Esophagus (tissue), 2 donors: ENCODE results near the gene TTK. TPM values are rescaled to one million over a fixed set of nuclear protein-coding genes. Genes with fewer than 3 reads are reported as not detected.

Source experiments
- H3K27ac ChIP-seq, 2 donors: one replicate each; pipeline ENCODE4 v1.5.1; 2013; ENCODE audit warnings: low read depth in 2 of 2, mild to moderate bottlenecking in 2 of 2, inconsistent platforms in 1 of 2, low read length in 1 of 2, moderate library complexity in 1 of 2
- H3K27me3 ChIP-seq, 2 donors: one replicate each; pipeline ENCODE4 v1.6.1; 2013; ENCODE audit warnings: low read length in 2 of 2, control low read depth in 1 of 2, mild to moderate bottlenecking in 1 of 2; ENCODE audit not compliant: insufficient read depth in 2 of 2, control insufficient read depth in 1 of 2
- H3K36me3 ChIP-seq, 2 donors: one replicate each; pipeline ENCODE4 v1.6.1; 2013; ENCODE audit warnings: low read length in 1 of 2; ENCODE audit not compliant: control insufficient read depth in 2 of 2, insufficient read depth in 2 of 2
- H3K4me1 ChIP-seq, 2 donors: one replicate each; pipeline ENCODE4 v1.6.1; 2013; ENCODE audit warnings: low read length in 1 of 2; ENCODE audit not compliant: control insufficient read depth in 2 of 2, insufficient read depth in 2 of 2
- H3K4me3 ChIP-seq, 2 donors: one replicate each; pipeline ENCODE4 v1.5.1; 2013; ENCODE audit warnings: low read length in 2 of 2, mild to moderate bottlenecking in 2 of 2, low read depth in 1 of 2, moderate library complexity in 1 of 2
- H3K9me3 ChIP-seq, 2 donors: one replicate each; pipeline ENCODE4 v1.6.1; 2013; ENCODE audit warnings: mild to moderate bottlenecking in 2 of 2, low read depth in 1 of 2, low read length in 1 of 2, moderate library complexity in 1 of 2; ENCODE audit not compliant: control insufficient read depth in 2 of 2, insufficient read depth in 1 of 2
- WGBS, 2 donors: extraction: QIAGEN DNeasy Blood & Tissue Kit; methylation state at CpG; one replicate each; pipeline ENCODE4 v1.1.7; 2013; 5-methylcytosine and 5-hydroxymethylcytosine counted together
- polyA plus RNA-seq, 2 donors: library from polyadenylated mRNA; stranded (reverse); fragments of 200-250 nt; gene quantifications; one replicate each; pipeline ENCODE4 v1.2.3, GENCODE V29; 2013
- donor health status: healthy with polysubstance abuse.
- donor health status: Bipolar disorder and iron deficiency.

Gene TTK
- polyA plus RNA-seq, 2 donors: 3.6 to 5.6 TPM

DNA sequence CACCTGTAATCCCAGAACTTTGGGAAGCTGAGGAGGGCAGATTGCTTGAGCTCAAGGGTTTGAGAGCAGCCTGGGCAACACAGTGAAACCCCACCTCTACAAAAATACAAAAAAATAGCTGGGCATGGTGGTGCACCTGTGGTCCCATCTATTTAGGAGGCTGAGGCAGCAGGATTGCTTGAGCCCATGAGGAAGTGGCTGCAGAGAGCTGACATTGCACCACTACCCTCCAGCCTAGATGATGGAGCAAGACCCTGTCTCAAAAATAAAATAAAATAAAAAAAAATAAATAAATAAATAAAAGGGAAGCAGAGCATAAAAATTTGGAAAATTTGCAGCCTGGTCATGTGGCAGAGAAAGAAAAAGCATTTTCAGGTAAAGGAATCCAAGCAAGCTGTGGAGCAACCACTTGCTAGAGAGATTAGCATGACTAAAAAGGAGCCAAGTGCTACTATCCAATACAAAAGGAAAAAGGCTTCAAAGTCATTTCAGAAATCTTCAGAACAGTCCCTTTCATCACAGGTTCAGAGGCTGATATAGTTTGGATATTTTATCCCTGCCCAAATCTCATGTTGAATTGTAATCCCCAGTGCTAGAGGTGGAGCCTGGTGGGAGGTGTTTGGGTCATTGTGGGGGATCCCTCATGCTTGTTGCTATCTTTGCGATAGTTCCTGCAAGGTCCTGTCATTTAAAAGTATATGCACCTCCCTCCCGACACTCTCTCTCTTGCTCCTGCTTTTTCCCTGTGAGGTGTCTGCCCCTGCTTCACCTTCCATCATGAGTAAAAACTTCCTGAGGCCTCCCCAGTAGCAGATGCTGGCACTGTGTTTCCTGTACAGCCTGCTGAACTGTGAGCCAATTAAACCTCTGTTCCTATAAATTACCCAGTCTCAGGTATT lies 11.2 kb upstream of the TTK start:
- H3K36me3 ChIP-seq: no peaks in the 10 kb centered on the region
- no peaks in the 10 kb centered on the region for H3K9me3 ChIP-seq
- no peaks in the 10 kb centered on the region for H3K27me3 ChIP-seq
- H3K27ac ChIP-seq: no peak overlapping the region
- no peak overlapping the region for H3K4me3 ChIP-seq
- WGBS, 2 donors: 80 to 81% methylated on average over 2 of the region's 2 CpGs
- H3K4me1 ChIP-seq: no peaks in the 10 kb centered on the region

GRCh38 chr6:79993911-79994309 lies 10.5 kb upstream of the TTK start:
- Histone ChIP-seq H3K9me3 (no peaks in the 10 kb centered on the region), H3K27me3 (no peaks in the 10 kb centered on the region), H3K27ac (no peak overlapping the region), H3K4me1 (no peaks in the 10 kb centered on the region), H3K4me3 (no peak overlapping the region), H3K36me3 (no peaks in the 10 kb centered on the region)

GRCh38 chr6:79997728-79998127 lies 6.7 kb upstream of the TTK start:
- Histone ChIP-seq H3K27me3 (no peaks in the 10 kb centered on the region), H3K4me3 (no peak overlapping the region), H3K4me1 (no peaks in the 10 kb centered on the region), H3K9me3 (no peaks in the 10 kb centered on the region), H3K27ac (no peak overlapping the region), H3K36me3 (no peaks in the 10 kb centered on the region)
- 71 to 74% methylated on average over 1 of the region's 1 CpG for WGBS, 2 donors

DNA sequence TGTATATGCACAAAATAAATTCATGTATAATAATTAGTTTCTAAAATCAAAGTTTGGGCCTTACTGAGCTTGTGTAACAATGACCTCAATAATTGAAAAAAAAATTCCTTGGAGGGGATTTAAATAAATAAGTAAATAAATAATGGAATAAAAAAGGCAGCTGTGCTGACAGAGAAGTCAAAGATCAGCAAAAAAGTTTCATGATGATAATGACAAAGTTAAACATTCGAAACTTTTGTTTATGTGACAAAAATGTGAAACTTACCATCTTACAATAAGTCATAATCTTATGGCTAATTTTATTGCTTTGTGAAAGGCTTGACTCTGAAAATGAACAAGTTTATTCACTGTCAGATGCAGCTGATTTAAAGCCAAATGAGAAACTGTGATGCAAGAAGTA lies 3.1 kb upstream of the TTK start:
- Histone ChIP-seq H3K36me3 (no peaks in the 10 kb centered on the region), H3K9me3 (no peaks in the 10 kb centered on the region), H3K4me3 (no peak overlapping the region), H3K4me1 (peaks cover 0 to 2% of the 10 kb centered on the region in 2 donors), H3K27me3 (no peaks in the 10 kb centered on the region), H3K27ac (no peak overlapping the region)
- WGBS, 2 donors: 64 to 73% methylated on average over 1 of the region's 1 CpG

- WGBS, 2 donors: 1% methylated on average over 13 of the region's 13 CpGs
- Histone ChIP-seq H3K4me1 (peaks cover 0 to 2% of the 10 kb centered on the region in 2 donors), H3K27me3 (no peaks in the 10 kb centered on the region), H3K9me3 (no peaks in the 10 kb centered on the region), H3K36me3 (no peaks in the 10 kb centered on the region), H3K27ac (peak overlapping the region; percentile 93 to 98), H3K4me3 (peak overlapping the region; percentile 67 to 80)
Observed at GRCh38 chr6:80003826-80004172, 650 bp upstream of the TTK start.

GRCh38 chr6:80005406-80005805 lies 957 bp downstream of the TTK start:
- Histone ChIP-seq H3K36me3 (no peaks in the 10 kb centered on the region), H3K9me3 (no peaks in the 10 kb centered on the region), H3K4me1 (peaks cover 0 to 2% of the 10 kb centered on the region in 2 donors), H3K4me3 (peak overlapping the region in 1 of 2 donors; percentile 80), H3K27ac (no peak overlapping the region), H3K27me3 (no peaks in the 10 kb centered on the region)
- 38 to 41% methylated on average over 6 of the region's 6 CpGs for WGBS, 2 donors

DNA sequence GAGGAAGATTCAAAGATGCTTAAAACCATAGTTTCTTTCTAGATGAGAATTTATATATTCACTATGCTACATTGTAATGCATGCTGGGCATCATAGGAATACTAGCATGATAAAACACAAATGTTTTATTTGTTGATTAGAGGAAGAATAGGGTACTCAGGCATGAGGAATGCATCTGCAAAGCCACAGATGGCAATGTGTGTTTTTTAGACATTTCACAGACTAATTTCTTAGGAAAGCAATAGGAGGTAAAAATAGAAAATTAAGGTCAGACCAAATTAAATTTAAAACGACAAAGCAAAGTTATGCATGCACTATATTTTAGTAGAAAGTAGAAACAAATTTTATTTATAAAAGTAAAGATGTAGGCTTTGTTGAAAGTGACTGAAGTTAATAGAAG lies 2.1 kb downstream of the TTK start:
- Histone ChIP-seq H3K4me3 (no peak overlapping the region), H3K9me3 (no peaks in the 10 kb centered on the region), H3K4me1 (peaks cover 0 to 2% of the 10 kb centered on the region in 2 donors), H3K36me3 (no peaks in the 10 kb centered on the region), H3K27me3 (no peaks in the 10 kb centered on the region), H3K27ac (no peak overlapping the region)
- WGBS, 2 donors: 84 to 87% methylated on average over 1 of the region's 1 CpG

DNA sequence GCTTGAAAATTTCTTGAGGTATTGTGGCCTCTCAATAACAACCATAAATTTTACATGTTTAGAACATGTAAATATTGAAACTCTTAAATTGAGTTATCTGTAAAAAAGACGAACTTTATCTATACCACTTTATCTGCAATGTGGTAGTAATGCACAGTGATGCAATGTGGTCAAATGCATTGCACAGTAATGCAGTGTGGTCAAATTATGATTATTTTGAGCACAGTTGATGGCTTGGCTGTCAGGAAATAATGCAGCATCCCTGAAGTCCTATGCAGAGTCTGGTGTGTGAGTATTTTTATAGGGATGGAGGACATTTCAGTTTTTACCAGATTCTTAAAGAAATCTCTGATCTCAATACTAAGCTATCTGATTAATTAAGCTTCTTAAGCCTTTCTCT lies 5.1 kb downstream of the TTK start:
- no peaks in the 10 kb centered on the region for H3K36me3 ChIP-seq
- 65 to 85% methylated on average over 1 of the region's 1 CpG for WGBS, 2 donors
- H3K27ac ChIP-seq: no peak overlapping the region
- no peaks in the 10 kb centered on the region for H3K9me3 ChIP-seq
- H3K4me3 ChIP-seq: no peak overlapping the region
- no peaks in the 10 kb centered on the region for H3K27me3 ChIP-seq
- H3K4me1 ChIP-seq: no peaks in the 10 kb centered on the region

GRCh38 chr6:80010288-80010687 lies 5.8 kb downstream of the TTK start:
- Histone ChIP-seq H3K4me3 (no peak overlapping the region), H3K9me3 (no peaks in the 10 kb centered on the region), H3K36me3 (no peaks in the 10 kb centered on the region), H3K27me3 (no peaks in the 10 kb centered on the region), H3K27ac (no peak overlapping the region), H3K4me1 (no peaks in the 10 kb centered on the region)
- 85 to 88% methylated on average over 2 of the region's 2 CpGs for WGBS, 2 donors

DNA sequence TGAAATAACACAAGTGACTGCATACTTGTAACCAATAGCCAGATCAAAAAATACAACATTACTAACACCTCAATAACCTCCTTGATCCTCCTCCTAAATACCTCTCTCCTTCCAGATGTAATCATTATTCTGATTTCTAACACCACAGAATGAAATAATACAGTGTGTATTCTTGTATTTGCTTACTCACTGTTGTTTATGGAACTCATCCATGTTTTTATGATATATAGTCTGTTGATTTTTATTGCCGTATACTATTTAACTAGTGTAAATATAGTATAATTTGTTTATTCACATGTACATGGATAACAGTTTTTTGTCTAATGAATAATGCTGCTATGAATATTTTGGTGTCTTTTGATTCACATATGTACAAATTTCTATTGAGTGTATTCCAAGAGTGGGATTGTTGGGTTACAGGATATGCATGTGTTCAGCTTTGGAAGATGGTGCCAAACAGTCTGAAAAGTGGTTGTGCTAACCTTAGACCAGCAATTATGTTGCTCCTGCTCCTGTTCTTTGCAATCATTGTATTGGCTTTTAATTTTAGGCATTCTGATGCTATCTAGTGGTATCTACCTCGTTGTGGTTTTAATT lies 11.5 kb downstream of the TTK start:
- no peak overlapping the region for H3K4me3 ChIP-seq
- H3K9me3 ChIP-seq: no peaks in the 10 kb centered on the region
- H3K4me1 ChIP-seq: no peaks in the 10 kb centered on the region
- H3K36me3 ChIP-seq: no peaks in the 10 kb centered on the region
- H3K27ac ChIP-seq: no peak overlapping the region
- H3K27me3 ChIP-seq: no peaks in the 10 kb centered on the region
- WGBS, 2 donors: 86 to 88% methylated on average over 2 of the region's 2 CpGs
